GM18520 (cell line): ENCODE results near the gene TMEM101.
"Not testable (repeated sequence)": the region's sequence is repeated elsewhere in the genome, so short reads cannot be mapped to it uniquely, and the experiment has no call there.

Source experiments
- ATAC-seq: cut with Tn5 transposase; IDR thresholded peaks from one replicate; pipeline ENCODE4 v1.9.1; 2021; ENCODE audit not compliant: unreplicated experiment

TMEM101 gene

GRCh38 chr17:43975898-43976297, 38.9 kb downstream of the TMEM101 start:
- ATAC-seq: no peak

DNA sequence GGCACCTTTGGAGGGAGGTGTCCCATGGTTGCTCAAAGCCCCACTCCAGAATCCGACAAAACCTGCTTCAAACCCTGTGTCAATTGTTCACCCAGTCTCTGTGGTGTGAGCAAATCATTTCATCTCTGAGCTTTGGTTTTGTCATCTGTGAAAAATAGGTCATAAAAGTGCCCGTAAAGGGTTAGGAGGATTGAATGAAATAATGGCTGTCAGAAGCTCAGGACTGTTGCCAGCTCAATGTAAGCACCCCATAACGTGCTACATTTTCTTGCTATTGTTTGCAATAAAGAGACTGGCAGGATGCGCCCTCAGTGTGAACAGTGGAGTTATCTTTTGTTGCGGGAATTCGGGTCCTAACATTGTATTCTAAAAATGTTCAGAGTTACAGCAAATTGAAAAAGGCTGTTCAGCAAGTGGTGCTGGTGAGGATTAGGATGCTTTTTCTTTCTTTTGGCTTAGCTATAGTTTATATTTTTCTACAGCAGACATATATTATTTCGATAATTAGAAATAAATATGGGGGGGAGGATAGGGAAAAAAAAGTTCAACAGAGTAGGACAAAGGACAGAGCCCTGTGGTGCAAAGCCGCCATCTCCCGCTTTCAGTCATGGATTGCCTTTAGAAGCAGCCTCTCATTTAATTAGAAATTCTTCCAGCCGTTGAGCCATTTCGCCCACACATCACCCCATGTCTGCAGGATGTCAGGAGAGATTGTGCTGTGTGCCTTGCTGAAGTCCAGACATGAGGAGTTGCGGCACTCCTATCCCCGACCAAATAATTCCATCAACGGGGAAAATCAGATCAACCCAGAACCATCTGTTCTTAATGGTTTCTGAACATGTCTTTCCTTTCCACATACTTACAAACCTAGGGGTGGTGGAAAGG, 40.1 kb downstream of the TMEM101 start:
- ATAC-seq: no peak

- not testable (repeated sequence) for ATAC-seq
Measured at GRCh38 chr17:43972444-43973212, 42.1 kb downstream of the TMEM101 start.

GRCh38 chr17:43971436-43971835, 43.3 kb downstream of the TMEM101 start:
- not testable (repeated sequence) for ATAC-seq

DNA sequence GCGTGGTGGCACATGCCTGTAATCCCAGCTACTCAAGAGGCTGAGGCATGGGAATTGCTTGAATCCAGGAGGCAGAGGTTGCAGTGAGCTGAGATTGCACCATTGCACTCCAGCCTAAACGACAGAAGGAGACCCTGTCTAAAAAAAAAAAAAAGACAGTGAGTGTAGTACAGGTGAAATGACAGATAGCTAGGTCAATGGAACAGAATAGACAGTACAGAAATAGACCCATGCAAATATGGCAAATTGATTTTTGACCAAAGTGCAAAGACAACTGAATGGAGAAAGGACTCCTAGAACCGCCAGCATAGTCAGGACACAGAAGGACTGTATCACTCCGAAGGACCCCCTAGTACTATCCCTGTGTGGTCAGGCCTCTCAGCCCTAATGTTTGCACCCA, 44.4 kb downstream of the TMEM101 start:
- ATAC-seq: no peak

GRCh38 chr17:43967251-43967875, 47.4 kb downstream of the TMEM101 start:
- ATAC-seq: no peak

GRCh38 chr17:43966276-43966675, 48.5 kb downstream of the TMEM101 start:
- no peak for ATAC-seq

DNA sequence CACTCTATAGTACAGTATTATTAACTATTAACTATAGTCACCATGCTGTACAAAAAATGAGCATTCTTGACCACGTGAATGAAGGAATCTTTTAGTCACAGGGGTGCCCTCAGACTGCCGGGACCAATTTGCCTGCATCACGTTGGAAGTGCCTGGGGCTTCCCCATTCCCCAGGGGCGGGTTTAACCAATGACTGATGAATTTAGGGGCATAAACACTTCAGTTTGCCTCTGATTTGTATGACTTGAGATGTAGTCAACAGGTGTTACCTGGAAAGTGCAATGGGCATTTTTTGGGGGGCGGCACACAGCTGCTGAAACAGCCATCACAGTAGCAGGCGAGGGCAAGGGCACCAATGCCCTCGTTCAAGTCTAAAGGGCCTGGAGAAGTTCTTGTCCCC, 52.3 kb downstream of the TMEM101 start:
- ATAC-seq: no peak

- ATAC-seq: no peak
Measured at GRCh38 chr17:43961954-43962353, 52.8 kb downstream of the TMEM101 start.

GRCh38 chr17:43961292-43961691, 53.5 kb downstream of the TMEM101 start:
- ATAC-seq: not testable (repeated sequence)
